Measurements from ENCODE around the gene CHRDL2.

Gene CHRDL2

DNA sequence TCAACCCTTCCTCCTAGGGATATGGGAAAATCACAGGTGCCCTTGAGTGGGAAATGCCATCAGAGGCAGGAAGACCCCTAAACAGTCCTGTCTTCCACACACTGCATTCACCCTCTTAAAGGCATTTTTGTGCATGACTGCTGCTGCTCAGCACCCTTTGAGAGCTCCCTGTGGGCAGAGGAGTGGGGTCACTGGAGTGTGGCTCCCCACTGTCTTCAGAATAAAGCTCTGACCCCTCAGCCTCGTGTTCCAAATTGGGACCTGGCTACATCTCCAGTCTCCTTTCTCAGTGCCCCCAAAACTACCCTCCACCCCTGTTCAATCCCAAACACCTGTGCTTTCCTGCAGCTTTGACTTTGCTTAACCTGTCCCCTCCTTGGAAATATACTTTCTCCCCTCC lies 46.6 kb downstream of the CHRDL2 start:
- no peak for DNase-seq (ENCODE audit: low spot score)

DNA sequence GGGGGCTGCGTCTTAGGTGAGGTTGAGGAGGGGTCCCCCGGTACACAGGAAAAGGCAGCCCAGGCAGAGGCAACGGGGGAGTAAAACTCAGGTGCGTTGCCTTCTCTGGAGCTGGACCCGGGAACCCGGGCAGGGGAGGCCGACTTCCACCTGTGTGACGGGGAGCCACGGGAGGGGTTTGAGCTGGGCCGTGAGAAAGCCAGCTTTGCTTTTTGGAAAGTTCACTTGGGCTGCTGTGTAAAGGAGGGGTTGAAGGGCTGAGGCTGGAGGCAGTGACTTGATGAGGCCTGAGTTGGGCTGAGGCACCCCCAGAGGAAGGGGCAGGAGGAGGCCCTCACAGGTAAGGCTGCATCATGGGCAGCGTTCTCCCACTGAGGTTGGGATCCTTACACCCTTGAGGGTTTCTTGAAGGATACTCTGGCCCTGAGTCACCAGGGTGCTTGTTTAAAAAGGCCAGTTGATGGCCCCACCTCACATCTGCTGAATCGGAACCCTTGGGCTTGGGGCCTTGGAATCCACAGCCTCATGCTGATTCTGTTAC lies 47.2 kb downstream of the CHRDL2 start:
- no peak for DNase-seq (ENCODE audit: low spot score)

- DNase-seq (ENCODE audit: low spot score): no peak
Measured at GRCh38 chr11:74683279-74683871, 47.9 kb downstream of the CHRDL2 start.

DNA sequence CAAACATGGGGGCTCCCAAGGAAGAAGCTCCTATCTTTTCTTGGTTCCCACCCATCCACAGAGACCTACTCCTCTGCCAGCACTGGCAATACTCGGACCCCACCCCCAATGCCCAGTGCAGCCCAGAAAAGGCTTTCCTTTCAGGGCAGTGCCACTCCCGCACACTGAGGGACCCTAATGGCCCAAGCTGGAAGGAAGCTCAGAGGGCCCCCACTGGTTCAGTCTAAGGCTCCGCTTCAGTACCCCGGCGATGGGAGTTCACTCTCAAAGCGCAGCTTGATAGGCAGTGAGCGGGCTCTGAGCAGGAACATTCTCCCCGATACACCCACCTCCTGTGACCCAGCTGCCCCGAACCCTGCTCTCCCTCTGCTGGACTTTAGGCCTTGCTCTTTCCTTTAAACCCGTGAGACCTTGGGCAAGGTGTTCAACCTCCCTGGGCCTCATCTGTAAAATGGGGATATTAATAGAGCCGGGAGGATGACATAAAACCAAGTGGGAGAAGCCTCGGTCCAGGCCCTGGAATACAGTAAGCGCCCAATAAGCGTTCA lies 48.4 kb downstream of the CHRDL2 start:
- no peak for DNase-seq (ENCODE audit: low spot score)

GRCh38 chr11:74681686-74682651 lies 49.3 kb downstream of the CHRDL2 start:
- no peak for DNase-seq (ENCODE audit: low spot score)

GRCh38 chr11:74680703-74681531 lies 50.3 kb downstream of the CHRDL2 start:
- DNase-seq (ENCODE audit: low spot score): no peak

- no peak for DNase-seq (ENCODE audit: low spot score)
Measured at GRCh38 chr11:74680035-74680671, 51.1 kb downstream of the CHRDL2 start.

GRCh38 chr11:74679513-74679865 lies 51.7 kb downstream of the CHRDL2 start:
- DNase-seq (ENCODE audit: low spot score): no peak

- no peak for DNase-seq (ENCODE audit: low spot score)
Measured at GRCh38 chr11:74678591-74679512, 52.4 kb downstream of the CHRDL2 start.

- no peak for DNase-seq (ENCODE audit: low spot score)
Measured at GRCh38 chr11:74678041-74678440, 53.2 kb downstream of the CHRDL2 start.

- DNase-seq (ENCODE audit: low spot score): no peak
Measured at GRCh38 chr11:74677131-74677530, 54.1 kb downstream of the CHRDL2 start.

- DNase-seq (ENCODE audit: low spot score): no peak
Measured at GRCh38 chr11:74676596-74676995, 54.6 kb downstream of the CHRDL2 start.

DNA sequence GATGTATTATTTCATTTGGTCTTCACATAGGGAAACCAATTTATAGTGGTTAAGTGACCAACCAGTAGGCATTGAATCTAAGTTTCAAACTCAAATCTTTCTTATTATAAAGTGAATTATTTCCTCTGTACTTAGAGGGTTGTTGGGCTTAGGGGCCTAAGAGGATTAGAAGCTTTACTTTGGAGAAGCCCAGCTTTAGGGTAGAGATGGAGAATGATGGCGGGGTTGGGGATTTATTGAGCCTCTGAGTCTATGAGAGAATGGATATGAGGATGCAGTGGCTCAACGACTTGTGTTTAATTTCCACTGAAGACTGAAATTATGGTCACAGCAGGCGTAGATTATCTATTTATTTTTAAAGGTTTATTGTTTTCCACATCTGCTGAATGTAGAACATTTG lies 55.5 kb downstream of the CHRDL2 start:
- DNase-seq (ENCODE audit: low spot score): no peak

DNA sequence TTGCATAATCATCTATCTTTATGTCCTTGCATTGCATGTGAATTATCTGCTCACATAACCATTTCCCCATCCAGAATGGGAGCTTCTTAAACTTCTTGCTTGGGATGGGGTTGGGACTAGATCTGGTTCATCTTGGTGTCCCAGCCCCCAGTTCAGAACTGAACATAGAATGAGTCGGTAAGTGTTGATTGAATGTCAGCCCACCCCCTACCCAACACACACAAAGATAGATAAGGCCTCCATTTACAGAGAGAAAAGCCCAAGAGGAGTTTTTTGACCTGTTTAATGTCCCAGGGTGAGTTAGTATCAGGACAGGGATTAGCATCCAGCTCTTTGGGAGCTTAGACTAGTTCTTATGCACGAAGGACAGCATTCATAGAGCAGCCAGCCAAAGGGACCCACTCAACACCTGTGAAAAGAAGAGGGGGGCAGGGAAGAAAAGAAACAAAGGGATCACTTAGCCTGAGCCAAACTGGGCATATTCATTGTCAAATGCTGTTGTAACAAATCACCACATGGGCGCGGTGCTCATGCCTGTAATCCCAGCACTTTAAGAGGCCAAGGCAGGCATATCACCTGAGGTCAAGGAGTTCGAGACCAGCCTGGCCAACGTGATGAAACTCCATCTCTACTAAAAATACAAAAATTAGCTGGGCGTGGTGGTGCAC lies 57.4 kb downstream of the CHRDL2 start:
- no peak for DNase-seq (ENCODE audit: low spot score)

DNA sequence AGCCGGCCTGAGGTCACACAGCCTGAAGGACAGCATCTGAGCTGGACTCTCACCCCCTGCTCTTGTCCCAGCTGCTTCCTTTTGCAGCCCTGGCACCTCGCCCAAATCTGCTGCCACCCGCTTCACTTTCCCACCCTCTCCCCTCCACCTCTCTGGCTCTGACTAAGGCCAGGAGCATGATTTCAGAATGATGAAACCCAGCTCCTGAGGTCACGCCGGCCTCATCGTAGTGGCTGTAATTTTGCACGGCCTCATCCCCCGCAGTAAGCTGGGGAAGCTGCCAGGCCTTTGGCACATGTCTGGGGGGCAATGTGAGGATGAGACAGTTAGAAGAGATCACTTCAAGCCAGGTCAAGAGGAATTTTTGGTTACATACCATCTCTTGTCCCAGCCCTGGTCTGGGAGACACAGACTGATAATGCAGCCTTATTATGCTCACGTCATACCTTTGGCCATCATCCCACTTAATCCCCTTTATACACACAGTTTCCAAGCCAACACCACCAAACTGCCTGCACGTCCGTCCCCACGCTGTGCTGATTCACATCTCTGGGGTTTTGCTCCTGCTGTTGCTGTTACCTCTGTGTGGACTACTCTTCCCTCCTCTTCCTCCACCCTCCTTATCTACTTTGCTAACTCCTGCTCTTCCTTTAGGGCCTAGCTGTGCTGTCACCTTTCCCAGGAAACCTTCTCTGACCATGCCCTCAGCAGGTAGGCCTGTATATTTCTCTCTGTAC lies 58.1 kb downstream of the CHRDL2 start:
- no peak for DNase-seq (ENCODE audit: low spot score)

DNA sequence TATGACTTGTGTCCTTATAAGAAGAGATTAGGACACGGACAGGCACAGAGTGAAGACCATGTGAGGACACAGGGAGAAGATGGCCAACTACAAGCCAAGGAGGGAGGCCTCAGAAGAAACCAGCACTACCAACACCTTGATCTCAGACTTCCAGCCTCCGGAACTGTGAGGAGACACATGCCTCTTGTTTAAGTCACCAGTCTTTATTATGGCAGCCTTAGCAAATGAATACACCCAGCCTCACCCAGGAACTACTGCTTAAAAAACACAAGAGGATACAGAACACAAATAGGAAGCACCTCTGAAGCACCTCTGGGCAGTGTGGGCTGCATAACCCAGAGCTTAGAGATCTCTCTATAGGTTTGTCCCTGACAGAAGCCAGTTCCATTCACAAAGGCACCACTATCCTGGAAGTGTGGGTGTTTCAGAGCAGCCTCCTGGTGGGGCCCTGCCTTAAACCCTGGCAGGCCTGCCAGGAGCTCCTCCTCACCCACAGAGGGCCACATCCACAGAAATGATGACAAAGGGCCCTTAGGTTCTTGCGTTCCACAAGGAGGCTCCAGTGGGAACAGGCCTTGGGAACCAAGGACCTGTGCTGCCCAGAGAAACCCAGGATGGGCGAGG lies 58.8 kb downstream of the CHRDL2 start:
- DNase-seq (ENCODE audit: low spot score): no peak

- no peak for DNase-seq (ENCODE audit: low spot score)
Measured at GRCh38 chr11:74671520-74672196, 59.6 kb downstream of the CHRDL2 start.

DNA sequence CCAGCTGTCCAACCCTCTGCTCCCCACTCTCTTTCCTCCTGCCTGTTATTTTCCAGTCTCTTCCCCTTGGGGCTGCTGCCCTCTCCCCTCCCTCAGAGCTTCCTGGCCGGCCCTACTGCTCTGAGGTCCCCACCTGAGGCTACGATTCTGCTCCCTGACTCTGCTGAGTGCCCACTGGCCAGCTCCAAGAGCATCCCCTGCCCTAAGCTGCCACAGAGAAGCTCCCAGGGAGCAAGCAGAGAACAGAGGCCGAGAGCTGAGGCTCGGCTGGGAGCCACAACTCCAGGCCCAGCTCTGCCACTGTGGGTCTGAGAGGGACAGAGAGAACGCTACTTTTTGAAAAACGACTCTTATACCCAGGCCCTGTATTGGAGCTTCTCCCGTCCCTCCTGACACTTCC lies 61.1 kb downstream of the CHRDL2 start:
- no peak for DNase-seq (ENCODE audit: low spot score)
